WERI-Rb-1 (cell line): Measurements from ENCODE around the gene ALB.

Experiments
- DNase-seq: peaks from one replicate; pipeline ENCODE4 v3.0.0-alpha.2; 2020
- H3K27ac ChIP-seq: fragments of 250-450 bp; sonication (Bioruptor Pico); 2 replicates; pipeline ENCODE4 v1.5.1; 2020; ENCODE audit warnings: mild to moderate bottlenecking, moderate library complexity
- H3K27me3 ChIP-seq: fragments of 250-450 bp; sonication (Bioruptor Pico); 2 replicates; pipeline ENCODE4 v1.5.1; 2021; ENCODE audit warnings: mild to moderate bottlenecking, low read depth, moderate library complexity; ENCODE audit not compliant: insufficient read depth, severe bottlenecking
- H3K36me3 ChIP-seq: fragments of 250-450 bp; sonication (Bioruptor Pico); 2 replicates; pipeline ENCODE4 v1.5.1; 2020; ENCODE audit warnings: mild to moderate bottlenecking, moderate library complexity
- H3K4me3 ChIP-seq: 2 replicates; pipeline ENCODE4 v1.5.1; 2011; ENCODE audit warnings: low read depth, mild to moderate bottlenecking, control low read depth, low read length
- H3K9me3 ChIP-seq: fragments of 250-450 bp; sonication (Bioruptor Pico); 2 replicates; pipeline ENCODE4 v1.5.1; 2021; ENCODE audit warnings: mild to moderate bottlenecking, moderate library complexity; ENCODE audit not compliant: severe bottlenecking
- CTCF ChIP-seq: IDR thresholded peaks from 2 replicates; pipeline ENCODE4 v1.5.1; 2011; ENCODE audit warnings: low read depth, mild to moderate bottlenecking, control low read depth, inconsistent platforms, low read length

Gene ALB

GRCh38 chr4:73410916-73411730, 7.0 kb downstream of the ALB start:
- DNase-seq: no peak
- Histone ChIP-seq H3K9me3 (no peaks in the 10 kb centered on the region), H3K27ac (no peak overlapping the region), H3K36me3 (no peaks in the 10 kb centered on the region), H3K4me3 (no peak overlapping the region), H3K27me3 (no peaks in the 10 kb centered on the region)
- TF ChIP-seq CTCF: no peak

- Histone ChIP-seq H3K4me3 (no peak overlapping the region), H3K9me3 (no peaks in the 10 kb centered on the region), H3K27me3 (no peaks in the 10 kb centered on the region), H3K36me3 (no peaks in the 10 kb centered on the region), H3K27ac (no peak overlapping the region)
- no peak for DNase-seq
- TF ChIP-seq CTCF: no peak
Observed at GRCh38 chr4:73411731-73412414, 7.8 kb downstream of the ALB start.

GRCh38 chr4:73413294-73413755, 9.2 kb downstream of the ALB start:
- no peak overlapping the region for H3K4me3 ChIP-seq

GRCh38 chr4:73414936-73415271, 10.8 kb downstream of the ALB start:
- no peaks in the 10 kb centered on the region for H3K27me3 ChIP-seq
- TF ChIP-seq CTCF: no peak

More at GRCh38 chr4:73413294-73413755, 9.2 kb downstream of the ALB start:
- Histone ChIP-seq H3K27me3 (no peaks in the 10 kb centered on the region), H3K27ac (no peak overlapping the region), H3K9me3 (no peaks in the 10 kb centered on the region), H3K36me3 (no peaks in the 10 kb centered on the region)
- TF ChIP-seq CTCF: no peak
- no peak for DNase-seq

GRCh38 chr4:73415807-73416238, 11.7 kb downstream of the ALB start:
- H3K27ac ChIP-seq: no peak overlapping the region
- DNase-seq: no peak
- no peak for TF ChIP-seq CTCF
- no peak overlapping the region for H3K4me3 ChIP-seq
- no peaks in the 10 kb centered on the region for H3K27me3 ChIP-seq
- no peaks in the 10 kb centered on the region for H3K9me3 ChIP-seq
- no peaks in the 10 kb centered on the region for H3K36me3 ChIP-seq

More at GRCh38 chr4:73414936-73415271, 10.8 kb downstream of the ALB start:
- no peaks in the 10 kb centered on the region for H3K36me3 ChIP-seq
- H3K27ac ChIP-seq: no peak overlapping the region
- no peaks in the 10 kb centered on the region for H3K9me3 ChIP-seq
- H3K4me3 ChIP-seq: no peak overlapping the region
- no peak for DNase-seq
